Testis (tissue), 3 donors: Measurements from ENCODE around the gene GTPBP4. TPM values are rescaled to one million over a fixed set of nuclear protein-coding genes. Genes with fewer than 3 reads are reported as not detected.

ENCODE experiments used
- DNase-seq: peaks from one replicate; pipeline ENCODE4 v3.0.0-alpha.2; 2019
- H3K27ac ChIP-seq, 2 donors: fragments of 200-600 bp; sonication (generic); one replicate each; pipeline ENCODE4 v1.5.1; 2019
- H3K27me3 ChIP-seq: fragments of 200-600 bp; sonication (generic); one replicate; pipeline ENCODE4 v1.5.1; 2019
- H3K36me3 ChIP-seq: fragments of 200-600 bp; sonication (generic); one replicate; pipeline ENCODE4 v1.5.1; 2017; ENCODE audit warnings: low read depth; ENCODE audit errors: missing control alignments
- H3K4me1 ChIP-seq: fragments of 200-600 bp; sonication (generic); one replicate; pipeline ENCODE4 v1.5.1; 2019
- H3K4me3 ChIP-seq, 2 donors: fragments of 200-600 bp; sonication (generic); one replicate each; pipeline ENCODE4 v1.5.1; 2017 to 2019
- H3K9me3 ChIP-seq: fragments of 200-600 bp; sonication (generic); one replicate; pipeline ENCODE4 v1.5.1; 2017
- CTCF ChIP-seq, 3 experiments: fragments of 450-650 bp in 2 of 3; fragments of 200-600 bp in 1 of 3; sonication (generic) in 1 of 3; IDR thresholded peaks; one replicate each; pipeline ENCODE4 v1.5.1; 2016 to 2019; ENCODE audit warnings: antibody characterized with exemption in 3 of 3, mild to moderate bottlenecking in 2 of 3, moderate library complexity in 1 of 3
- POLR2A ChIP-seq: fragments of 450-650 bp; IDR thresholded peaks from one replicate; pipeline ENCODE4 v1.6.1; 2017; ENCODE audit warnings: antibody characterized with exemption, mild to moderate bottlenecking, moderate library complexity
- WGBS, 2 donors: methylation state at CpG; one replicate each; pipeline ENCODE4 v1.1.5; 2018; 5-methylcytosine and 5-hydroxymethylcytosine counted together
- intact Hi-C: fragments of 100-400 bp; cut with DNase I; formaldehyde crosslinking; loops from one replicate; pipeline ENCODE4 v1.15.1; 2023; ENCODE audit warnings: low total_unique reads
- polyA plus RNA-seq: library from polyadenylated mRNA; stranded (reverse); fragments of 350-450 nt; fragmentation: Illumina TruSeq; extraction: RNeasy Lipid Tissue Mini Kit (QIAGEN cat#74804); gene quantifications from one replicate; pipeline ENCODE4 v1.2.3, GENCODE V29; 2014; ENCODE audit warnings: low read depth, low replicate concordance; ENCODE audit not compliant: insufficient read depth
- total RNA-seq, 2 donors: library from RNA; depleted of rRNA; stranded (reverse); fragments of >200 nt; gene quantifications; one replicate each; pipeline ENCODE4 v1.2.3, GENCODE V29; 2016

GTPBP4 gene
- total and polyA plus RNA-seq, 3 donors from 2014 or later: 54.9 to 81.8 (median 57.2) TPM

GRCh38 chr10:970311-971149 is 17.7 kb upstream of the GTPBP4 start:
- Histone ChIP-seq H3K27me3 (no peaks in the 10 kb centered on the region), H3K4me3 (no peak overlapping the region), H3K9me3 (no peaks in the 10 kb centered on the region), H3K4me1 (no peaks in the 10 kb centered on the region), H3K27ac (no peak overlapping the region), H3K36me3 (no peaks in the 10 kb centered on the region)
- 40 to 54% methylated on average over 14 of the region's 14 CpGs for WGBS, 2 donors
- no peak for TF ChIP-seq CTCF (IDR thresholded peaks at IDR 0.05)
- DNase-seq: no peak
- intact Hi-C loops: no loop called here

- TF ChIP-seq CTCF (IDR thresholded peaks at IDR 0.05): no peak
- no peak for TF ChIP-seq POLR2A
- no peak overlapping the region for H3K4me3 ChIP-seq
- intact Hi-C loops: no loop called here
- no peak for DNase-seq
- H3K27ac ChIP-seq: no peak overlapping the region
- WGBS, 2 donors: 65 to 73% methylated on average over 4 of the region's 4 CpGs
- no peaks in the 10 kb centered on the region for H3K27me3 ChIP-seq
- H3K4me1 ChIP-seq: no peaks in the 10 kb centered on the region
- no peaks in the 10 kb centered on the region for H3K36me3 ChIP-seq
- H3K9me3 ChIP-seq: no peaks in the 10 kb centered on the region
Observed at GRCh38 chr10:971150-971542, 17.1 kb upstream of the GTPBP4 start.

GRCh38 chr10:971613-972012 is 16.6 kb upstream of the GTPBP4 start:
- WGBS, 2 donors: 75 to 77% methylated on average over 12 of the region's 12 CpGs
- Histone ChIP-seq H3K9me3 (no peaks in the 10 kb centered on the region), H3K36me3 (no peaks in the 10 kb centered on the region), H3K4me1 (no peaks in the 10 kb centered on the region), H3K4me3 (no peak overlapping the region), H3K27ac (no peak overlapping the region), H3K27me3 (no peaks in the 10 kb centered on the region)
- intact Hi-C loops: no loop called here
- no peak for TF ChIP-seq CTCF (IDR thresholded peaks at IDR 0.05)
- TF ChIP-seq POLR2A: no peak
- no peak for DNase-seq

GRCh38 chr10:972763-973162 is 15.5 kb upstream of the GTPBP4 start:
- Histone ChIP-seq H3K4me1 (no peaks in the 10 kb centered on the region), H3K27ac (no peak overlapping the region), H3K9me3 (no peaks in the 10 kb centered on the region), H3K36me3 (no peaks in the 10 kb centered on the region), H3K4me3 (no peak overlapping the region), H3K27me3 (no peaks in the 10 kb centered on the region)
- intact Hi-C loops: no loop called here
- WGBS, 2 donors: 82 to 88% methylated on average over 8 of the region's 8 CpGs
- no peak for TF ChIP-seq CTCF (IDR thresholded peaks at IDR 0.05)
- TF ChIP-seq POLR2A: no peak
- DNase-seq: no peak
